ENCODE data around the gene PKNOX2.

PKNOX2 gene

DNA sequence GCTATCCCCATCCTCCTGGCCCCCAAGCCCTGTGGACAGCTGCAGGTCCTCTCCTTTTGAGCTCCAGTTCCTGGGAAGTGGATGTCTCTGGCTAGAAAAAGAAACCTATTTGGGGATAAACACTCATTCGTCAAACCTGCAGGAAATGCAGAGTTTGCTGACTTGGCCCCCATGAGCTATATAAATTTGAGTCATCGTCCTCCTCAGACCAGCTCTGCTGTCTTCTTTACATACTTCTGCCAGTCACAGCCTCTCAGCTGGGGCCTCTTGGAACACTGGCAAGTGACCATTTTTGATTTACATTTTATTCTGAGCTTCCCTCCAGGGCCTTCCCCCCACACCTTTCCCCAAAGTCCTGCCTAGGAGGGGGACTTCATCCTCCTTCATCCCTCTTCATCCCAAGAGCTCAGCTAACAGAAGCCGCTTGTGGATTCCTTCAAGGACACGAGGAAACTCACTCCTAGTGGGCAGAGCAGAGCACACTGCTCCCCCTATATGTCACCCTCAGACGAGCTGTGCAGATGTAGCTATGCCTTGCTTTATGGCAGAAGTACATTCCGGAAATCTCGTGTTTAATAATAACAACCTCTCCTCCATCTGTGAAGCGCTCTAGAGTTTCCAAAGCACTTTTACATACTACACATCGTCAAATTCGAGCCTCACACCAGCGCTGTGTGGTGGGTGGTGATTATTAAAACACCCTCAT, 199.7 kb downstream of the PKNOX2 start:
- DNase-seq (ENCODE audit: low read depth) = no peak

DNA sequence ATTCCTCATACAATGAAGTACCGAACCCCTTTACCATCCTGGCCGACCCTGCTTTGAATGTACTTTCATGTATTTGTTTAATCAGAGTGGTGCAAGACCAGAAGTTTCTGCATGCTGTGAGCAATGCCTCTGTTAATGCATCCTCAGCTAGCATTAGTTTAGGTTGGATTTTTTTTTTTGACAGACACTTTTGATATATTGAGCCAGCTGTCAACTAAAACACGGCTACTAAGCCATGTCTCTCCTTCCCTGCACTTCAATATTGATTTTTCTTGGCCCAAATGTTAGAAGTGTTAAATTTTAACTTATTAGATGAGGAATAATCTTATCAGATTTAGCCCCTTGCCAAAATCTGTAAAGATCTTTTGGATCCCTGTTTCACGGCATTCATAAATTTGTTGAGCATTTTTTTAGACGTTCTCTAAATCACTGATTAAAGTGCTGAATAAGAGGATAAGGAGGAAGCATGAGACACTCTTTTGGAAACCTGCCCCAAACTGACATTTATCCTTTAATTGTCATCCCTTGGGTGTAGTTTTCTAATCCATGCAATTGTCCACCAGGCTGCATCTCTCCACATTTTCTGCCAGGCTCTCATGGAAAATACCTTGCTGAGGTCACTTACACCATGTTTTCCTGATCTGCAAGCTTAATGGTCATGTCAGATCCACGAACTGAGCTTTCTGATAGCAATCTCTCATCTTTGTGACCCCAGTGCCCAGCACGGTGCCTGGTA, 200.8 kb downstream of the PKNOX2 start:
- no peak for DNase-seq (ENCODE audit: low read depth)

DNA sequence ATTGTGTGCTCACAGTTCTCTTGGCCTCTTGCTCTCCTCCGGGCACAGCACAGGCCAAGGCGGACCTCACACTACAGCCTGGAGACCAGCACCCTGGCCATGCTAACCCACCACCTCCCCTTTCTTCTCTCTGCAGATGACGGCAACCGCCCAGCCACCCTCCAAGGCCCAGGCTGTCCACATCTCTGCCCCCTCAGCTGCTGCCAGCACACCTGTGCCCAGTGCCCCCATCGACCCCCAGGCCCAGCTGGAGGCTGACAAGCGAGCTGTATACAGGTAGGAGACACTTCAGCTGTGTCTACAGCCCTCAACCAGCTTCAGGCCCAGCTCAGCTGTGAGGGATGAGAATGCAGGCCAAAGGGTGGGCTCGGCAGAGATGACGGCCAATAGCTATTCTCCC, 203.2 kb downstream of the PKNOX2 start:
- DNase-seq (ENCODE audit: low read depth) = no peak

DNA sequence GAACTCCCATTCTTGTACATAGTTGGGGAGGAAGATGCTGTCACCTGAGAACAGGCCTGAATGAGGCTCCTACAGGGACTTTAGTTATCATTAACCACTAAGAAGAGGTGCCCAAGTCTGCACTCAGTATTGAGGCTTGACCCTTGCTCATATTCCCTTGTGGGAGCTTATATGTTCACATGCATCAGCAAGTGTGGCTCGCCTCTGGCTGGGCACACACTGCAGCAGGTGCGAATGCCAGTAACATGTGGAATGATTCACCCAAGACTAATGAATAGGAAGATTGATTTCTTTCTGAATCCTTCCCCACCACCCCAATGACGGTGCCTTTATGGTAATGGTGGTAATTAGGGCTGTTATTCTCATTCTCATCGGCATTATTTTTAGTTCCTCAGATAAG, 204.2 kb downstream of the PKNOX2 start:
- no peak for DNase-seq (ENCODE audit: low read depth)

DNA sequence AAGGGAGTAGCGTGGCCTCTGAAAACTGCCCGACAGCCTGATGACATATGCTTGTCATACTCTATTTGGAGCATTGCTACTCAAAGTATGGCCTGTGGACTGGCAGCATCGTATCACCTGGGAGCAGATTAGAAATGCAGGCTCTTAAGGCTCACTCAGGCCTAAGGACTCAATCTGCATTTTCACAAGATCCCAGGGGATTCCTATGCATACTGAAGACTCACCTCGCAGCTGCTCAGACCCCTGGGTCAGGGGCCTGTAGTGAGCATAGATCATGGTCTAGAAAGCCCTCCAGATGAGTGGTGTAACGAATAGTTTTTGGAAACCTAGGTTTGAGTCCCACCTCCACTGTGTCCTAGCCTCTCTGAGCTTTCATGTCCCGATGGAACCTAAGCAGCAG, 205.3 kb downstream of the PKNOX2 start:
- DNase-seq (ENCODE audit: low read depth) = no peak

DNA sequence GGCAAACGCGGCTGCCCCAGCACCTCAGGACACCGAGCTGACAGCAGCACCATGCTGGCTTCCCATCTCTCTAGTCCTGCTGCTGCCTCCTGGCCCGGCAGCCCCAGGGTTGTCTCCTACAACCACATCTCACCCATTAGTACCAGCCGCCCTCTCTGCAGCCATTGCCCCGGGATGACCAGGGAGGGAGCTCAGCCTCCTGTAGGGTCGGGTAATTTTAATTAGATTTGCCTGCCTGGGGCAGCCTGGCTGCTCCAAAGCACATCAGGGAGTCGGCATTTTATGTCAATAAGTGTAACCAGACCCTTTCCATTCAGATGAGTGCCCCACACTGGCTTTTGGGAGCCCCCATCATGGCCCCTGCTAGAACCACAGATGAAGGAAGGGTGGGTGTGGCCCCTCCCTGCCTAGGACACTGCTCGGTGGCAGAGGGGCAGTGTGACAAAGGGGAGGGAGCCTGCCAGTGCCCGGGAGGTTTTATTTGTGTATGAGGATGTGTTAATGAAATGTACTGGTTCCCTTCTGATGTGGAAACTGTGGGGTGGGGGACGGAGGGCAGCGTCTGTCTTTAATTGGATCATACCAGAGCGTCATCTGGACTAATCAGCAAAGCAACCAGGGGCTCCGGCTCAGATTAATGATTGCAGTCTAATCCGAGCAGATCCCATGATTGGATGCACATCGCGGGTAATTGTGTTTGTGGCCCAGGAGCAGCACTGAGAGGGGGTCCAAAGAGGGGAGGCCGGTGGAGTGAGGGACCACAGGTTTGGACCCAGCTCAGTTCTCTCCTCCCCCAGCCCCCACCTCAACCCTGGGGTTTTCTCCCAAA, 206.2 kb downstream of the PKNOX2 start:
- DNase-seq (ENCODE audit: low read depth) = no peak

DNA sequence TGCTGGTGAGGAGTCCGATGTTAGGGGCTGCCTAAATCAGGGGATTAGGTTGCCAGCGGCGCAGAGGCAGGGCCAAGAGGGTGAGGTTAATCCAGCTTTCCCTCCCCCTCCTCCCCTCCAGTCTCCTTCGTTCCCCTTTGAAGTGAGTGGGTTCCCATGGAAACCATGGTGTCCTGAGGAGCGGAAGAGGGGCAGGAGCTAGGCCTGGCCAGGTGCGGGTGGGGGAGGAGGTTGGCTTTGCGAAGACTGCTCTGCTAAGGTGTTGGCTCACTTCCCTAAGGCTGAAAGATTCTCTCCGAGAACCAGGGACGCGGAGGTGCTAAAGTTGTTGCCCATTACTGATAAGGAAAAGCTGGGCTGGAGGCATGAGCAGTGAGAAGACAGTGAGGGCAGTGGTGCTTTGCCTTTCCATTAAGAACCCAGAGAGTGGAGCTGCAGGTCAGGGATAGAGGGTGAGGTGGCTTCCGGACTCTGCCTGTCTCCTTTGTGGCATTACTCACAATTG, 206.9 kb downstream of the PKNOX2 start:
- DNase-seq (ENCODE audit: low read depth) = no peak

DNA sequence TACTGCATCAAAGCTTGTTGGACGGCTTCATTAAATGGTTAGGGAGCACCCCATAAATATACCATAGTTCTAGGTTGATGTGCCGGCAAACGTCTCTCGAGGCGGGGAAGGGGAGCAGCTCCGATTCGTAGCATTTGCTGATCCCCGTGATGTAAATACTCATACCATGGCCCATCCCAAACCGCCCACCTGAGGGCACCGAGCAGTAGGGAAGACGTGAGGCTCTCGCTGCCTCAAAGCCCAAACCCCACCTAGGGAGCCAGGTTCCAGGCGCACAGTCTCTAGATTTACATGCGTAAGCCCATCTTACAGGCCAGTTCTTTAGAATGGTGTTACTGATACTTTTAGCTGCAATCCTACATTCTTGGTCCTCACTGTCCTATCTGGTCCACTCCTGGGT, 207.5 kb downstream of the PKNOX2 start:
- no peak for DNase-seq (ENCODE audit: low read depth)

DNA sequence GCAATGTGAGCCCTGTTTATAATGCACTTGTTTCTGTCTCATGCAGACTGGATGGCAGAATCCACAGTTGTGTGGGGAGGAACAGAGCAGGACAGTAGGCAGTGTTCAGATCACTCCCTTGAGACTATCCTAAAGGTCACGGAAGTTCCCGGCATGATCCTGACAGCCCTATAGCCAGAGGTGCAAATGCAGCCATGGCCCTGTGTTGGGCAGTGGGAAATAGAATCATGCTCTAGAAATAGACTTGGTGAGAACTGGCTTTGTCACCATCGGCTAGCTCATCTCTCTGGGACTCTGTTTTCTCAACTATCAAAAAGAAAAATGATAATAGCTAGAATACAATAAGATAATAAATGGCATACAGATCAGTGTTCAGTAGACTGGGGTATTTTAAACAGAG, 208.4 kb downstream of the PKNOX2 start:
- DNase-seq (ENCODE audit: low read depth) = no peak

DNA sequence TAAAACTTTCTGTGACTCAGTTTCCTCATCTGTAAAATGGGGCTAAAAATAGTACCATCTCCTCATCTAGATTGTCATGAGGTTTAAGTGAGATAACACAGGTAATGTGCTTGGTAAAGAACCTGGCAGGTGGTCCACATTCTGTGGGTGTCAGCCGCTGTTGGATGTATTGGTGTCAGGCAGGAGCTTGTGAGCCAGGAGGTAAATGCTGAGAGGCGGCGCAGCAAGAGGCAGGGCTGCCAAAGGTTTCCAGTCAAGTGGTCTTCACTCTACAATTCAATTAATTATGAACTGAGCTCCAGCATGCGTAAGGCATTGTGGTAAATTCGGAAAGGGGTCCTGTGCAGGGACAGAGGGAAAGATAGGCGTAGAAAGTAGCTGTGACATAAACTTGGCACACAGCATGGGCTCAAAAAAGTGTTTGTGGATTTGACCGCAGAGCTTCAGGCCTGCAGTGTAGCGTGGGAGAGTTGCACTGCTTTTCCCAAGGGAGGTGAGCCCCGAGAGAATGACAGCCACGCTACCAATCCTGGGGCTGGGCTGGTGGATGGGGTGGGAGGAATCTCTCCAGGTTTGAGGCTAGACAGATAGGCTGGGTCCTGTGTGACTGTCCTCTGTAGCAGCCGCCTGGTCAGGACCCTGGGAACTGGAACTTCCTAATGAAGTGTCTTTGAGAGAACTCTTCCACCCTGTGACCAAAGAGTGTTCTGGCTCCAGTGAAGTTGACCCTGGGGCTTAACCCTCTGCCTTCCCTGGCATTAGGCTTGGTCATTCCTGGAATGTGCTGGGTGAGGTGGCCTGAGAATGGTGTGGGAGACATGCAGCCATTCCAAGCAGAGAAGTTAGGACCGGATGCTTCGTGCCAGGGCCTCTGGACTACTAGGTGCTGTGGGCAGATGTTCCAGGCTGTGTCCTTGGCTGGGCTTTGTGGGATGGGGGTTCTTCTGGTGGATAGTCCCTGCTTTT, 209.2 kb downstream of the PKNOX2 start:
- DNase-seq (ENCODE audit: low read depth) = no peak

DNA sequence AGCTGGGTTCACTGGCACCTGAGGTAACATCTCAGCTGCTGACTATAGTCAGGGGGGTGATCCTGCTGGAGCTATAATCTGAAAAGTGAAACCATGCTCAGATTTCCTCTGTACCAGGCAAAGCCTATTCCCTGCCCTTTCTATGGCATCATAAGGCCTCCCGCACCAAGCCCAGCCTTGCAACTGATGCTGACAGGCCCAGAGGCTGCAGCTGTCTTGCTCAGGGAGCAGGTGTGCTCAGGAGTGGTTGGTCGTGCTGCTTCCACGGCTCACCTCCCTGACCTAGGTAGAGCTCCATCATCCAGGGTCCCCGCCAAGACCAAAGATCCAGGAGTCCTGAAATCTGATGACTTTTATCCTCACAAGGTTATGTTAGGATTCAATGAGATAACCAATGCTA, 209.8 kb downstream of the PKNOX2 start:
- DNase-seq (ENCODE audit: low read depth) = no peak

DNA sequence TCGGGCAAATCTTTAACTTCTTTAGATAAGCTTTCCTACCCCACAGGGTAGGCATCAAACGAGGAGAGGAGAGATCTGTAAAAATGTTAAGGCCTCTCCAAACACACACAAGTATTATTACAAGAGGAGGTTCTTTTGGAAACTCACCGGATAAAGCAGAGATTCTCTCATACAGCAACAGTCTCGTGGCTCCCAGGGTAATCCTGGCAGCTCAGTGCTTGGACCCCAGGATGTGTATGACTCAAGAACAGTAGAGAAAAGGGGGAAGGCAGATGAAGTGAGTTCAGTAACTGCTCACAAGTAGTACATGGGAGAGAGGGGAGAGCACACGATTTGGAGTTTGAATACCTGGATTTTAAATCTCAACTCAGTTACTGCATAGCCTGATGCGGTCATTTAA, 210.6 kb downstream of the PKNOX2 start:
- no peak for DNase-seq (ENCODE audit: low read depth)

DNA sequence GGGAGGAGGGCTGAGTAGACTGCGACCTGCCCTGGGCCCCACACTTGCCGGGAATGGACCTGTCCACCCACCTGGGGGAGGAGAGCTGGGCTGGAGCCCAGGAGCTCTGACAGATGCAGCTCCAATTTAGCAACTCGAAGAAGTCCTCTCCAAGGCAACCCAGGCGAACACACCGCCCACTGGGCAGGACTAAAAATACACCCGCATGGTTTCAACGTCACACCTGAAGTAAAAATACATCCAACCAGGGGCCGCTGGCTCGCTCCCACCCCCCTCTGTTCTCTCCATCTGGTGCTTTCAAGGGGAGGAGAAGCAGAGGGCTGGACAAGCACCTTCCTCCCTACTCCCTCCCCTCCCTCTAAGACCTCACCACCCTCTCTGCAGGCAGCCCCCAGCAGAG, 211.6 kb downstream of the PKNOX2 start:
- DNase-seq (ENCODE audit: low read depth) = no peak

DNA sequence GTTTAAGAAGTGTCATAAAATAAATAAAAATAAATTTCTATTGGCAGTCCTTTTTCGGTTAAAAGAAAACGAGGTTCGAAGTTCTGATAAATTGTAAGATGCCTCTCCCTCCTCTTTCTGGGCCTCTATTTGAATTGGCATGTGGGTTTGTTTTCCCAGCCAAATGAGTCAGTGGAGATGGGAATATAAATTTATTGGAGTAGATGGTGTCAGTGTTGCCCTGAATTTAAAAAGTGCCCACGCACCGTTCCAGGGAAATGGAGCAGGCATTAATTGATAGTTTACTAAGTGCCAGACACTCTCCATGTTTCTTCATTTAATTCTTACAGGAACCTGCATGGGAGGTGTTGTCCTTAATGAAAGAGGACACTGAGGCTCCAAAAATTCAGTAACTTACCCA, 212.3 kb downstream of the PKNOX2 start:
- no peak for DNase-seq (ENCODE audit: low read depth)

DNA sequence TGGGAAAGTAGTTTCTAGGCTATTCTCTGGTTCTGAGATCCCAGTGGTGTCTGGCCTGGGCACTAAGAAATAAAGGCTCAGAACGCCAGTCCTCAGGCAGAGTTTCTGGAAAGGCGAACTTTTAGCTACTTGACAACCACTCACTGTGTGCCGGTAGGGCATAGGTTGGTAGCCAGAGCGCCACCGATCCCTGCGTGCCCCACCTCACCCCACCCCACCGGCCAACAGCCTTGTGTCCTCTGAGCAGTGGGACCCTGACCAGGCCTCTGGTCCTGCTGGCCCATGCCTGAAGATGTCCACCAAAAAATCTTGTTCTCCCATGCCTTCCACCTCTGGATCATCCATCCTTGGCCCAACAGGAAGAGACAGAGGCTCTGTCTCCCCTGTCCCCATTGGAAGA, 213.5 kb downstream of the PKNOX2 start:
- DNase-seq (ENCODE audit: low read depth) = no peak

DNA sequence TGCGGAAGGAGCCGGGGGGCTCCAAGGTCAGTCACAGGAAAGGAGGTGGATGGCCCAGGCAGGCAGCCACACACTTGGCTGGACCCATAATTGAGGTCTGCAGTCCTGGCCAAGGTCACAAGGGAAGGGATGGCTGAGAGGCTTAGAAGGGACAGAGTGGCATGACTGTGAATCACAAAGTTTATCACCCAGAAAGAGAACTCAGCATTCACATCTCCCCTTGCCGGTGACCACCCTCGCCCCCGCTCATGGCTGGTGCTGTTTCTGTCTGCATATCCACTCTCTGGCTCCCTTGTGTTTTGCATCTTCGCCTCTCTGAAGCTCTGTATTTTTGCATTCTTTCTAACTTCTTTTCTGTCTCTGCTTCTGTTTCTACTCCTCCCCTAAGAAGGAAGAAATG, 214.0 kb downstream of the PKNOX2 start:
- DNase-seq (ENCODE audit: low read depth) = no peak

DNA sequence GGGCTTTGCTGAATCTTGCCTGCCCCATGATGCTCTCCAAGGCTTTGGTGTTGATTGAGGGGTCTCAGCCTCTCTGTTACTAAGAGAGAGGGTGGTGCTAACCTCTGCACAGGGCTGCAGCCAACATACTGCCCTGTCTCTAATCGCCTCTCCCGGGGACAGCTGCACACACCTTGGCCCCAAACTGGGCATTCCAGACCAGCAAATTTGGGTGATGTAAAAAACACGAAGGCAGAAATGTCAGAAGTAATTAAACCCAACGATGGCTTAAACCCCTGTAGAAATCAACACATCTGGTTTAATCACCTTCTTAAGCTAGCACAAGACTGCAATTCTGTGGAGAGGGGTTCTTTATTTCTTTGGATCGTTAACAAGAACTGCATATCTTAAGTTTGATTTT, 215.0 kb downstream of the PKNOX2 start:
- DNase-seq (ENCODE audit: low read depth) = no peak

DNA sequence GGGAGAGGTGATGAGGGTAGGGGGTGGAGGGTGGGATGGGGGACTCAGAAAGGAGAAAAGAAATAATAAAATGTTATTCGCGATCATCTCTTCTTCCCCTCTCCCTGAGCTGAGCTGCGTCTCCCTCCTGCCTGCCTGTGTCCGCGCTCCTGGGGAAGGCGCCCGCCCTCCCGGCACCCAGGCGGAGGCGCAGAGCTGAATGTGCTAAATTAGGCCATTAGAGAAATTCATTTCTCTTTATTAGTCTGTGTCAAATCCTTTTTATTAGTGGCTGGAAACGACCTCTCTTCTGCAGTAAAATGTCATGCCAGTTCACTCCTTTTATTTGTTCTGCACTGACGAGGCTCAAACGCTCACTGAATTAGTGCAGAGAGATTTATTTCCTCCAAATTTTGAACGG, 215.4 kb downstream of the PKNOX2 start:
- DNase-seq (ENCODE audit: low read depth) = no peak

DNA sequence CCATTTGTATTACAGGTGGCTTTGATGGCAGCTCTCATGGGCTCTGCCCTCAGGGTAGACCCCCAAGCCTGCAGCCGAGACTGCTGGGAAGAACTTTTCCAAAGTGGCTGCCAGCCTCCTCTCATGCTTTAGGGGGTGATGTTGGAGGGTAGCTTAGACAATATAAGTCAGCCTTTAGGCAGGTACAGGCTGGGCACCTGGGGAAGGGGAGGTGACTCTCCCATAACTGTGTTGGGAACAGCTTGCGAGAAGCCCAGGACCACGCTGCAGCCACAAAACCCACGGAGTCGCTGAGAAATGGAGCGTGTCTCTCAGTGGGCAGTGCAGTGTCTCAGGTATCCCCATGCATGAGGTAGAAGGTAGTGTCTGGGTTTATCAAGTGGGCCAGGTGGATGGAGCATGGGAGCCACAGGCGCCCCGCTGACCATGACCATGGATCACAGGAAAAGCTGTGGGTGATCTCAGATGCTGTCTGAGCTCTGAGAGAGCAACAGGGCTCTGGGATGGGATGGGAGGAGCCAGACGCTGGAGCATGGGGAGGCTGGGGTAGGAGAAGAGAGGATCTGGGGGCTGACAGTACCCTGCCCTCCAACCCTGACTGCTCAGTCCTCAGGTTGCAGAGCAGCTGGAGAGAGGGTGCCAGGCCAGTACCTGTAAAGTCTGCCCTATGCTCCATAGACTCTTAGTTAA, 216.3 kb downstream of the PKNOX2 start:
- DNase-seq (ENCODE audit: low read depth) = no peak

DNA sequence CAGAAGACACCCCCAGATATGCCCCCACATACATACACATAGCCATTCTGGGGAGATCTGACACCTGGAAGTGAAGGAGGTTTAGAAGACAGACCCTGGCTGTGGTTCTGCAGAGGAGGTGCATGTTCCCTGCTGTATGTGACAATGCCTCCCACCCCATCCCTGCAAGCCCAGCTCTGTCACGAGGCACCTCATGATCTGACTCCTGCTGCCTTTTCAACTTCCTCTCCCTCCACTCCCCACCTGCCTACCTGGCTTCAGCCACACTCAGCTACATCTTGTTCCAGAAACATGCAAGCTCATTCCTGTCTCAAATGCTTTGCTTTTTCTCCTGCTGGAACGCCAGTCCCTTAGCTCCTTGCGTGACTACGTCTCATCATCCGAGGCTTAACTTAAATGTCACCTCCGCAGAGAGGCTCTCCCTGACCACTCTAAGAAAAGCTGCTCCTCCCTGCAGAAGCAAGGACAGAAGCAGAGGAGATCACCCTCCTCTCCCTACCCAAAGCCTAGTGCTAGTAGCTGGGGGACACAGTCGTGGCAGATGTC, 217.0 kb downstream of the PKNOX2 start:
- no peak for DNase-seq (ENCODE audit: low read depth)

DNA sequence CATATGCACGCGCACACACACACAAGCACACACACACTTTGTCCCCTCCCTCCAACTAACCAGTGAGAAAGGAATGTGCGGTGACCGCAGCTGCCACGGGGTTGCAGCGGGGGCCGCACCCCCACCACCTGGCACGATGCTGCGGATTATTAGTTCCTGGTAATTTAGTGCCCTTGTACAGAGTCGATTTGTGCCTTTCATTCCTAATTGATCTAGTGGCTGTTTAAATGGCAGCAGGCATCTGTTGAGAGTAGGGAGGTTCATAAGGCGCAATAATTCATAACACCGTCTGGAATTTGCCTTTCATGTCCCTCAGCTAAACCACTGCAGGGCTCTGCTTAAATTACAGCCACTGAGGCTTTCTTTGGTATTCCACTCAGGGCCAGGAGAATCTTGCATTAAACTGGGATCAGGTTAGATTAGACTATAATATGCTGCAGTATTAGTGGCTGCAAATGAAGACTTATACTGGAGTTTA, 217.8 kb downstream of the PKNOX2 start:
- no peak for DNase-seq (ENCODE audit: low read depth)
